Measurements from ENCODE around the gene SGK1. TPM values are rescaled to one million over a fixed set of nuclear protein-coding genes. Genes with fewer than 3 reads are reported as not detected.
A peak's percentile ranks its signal among the peaks of the same experiment; 100 is the strongest.

The SGK1 gene
- polyA plus RNA-seq, 1 donor (not counting 4 experiments of a cell fraction or from before 2014, with no cell fraction given): 156 TPM

DNA sequence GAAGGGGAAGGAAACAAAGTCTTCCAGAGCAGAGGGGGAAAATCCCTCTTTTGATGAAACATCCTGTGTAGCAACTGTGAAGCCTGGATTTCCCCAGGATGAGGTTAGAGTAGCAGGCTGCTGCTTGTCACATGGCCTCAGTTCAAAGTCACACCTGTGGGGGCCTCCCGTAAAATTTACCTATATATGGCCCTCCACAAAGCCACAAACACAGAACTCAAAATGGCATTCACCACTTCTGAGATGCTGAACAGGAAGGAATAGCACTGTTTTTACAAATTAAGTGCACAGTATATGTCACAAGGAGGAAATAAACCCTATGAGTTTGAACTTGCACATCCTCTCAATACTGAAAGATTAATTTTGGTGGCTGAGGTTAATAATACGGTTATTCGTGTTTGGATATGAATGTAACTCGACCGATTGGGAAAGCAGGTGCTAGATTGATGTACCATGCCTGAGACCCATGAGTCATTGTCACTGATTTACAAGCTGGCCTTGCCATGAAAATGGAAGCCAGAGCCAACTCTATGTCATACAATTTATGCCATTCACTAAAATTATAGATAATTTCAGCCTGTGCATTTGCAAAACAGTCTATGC, 70.6 kb downstream of the SGK1 start:
- Histone ChIP-seq H3K4me1 (ENCODE audit: control insufficient read depth, extremely low read depth, insufficient read depth, low read length) (peaks cover 28% of the 10 kb centered on the region), H2AFZ (ENCODE audit: control insufficient read depth, low read length) (peak overlapping the region; percentile 17), H3K9me1 (ENCODE audit: control insufficient read depth, extremely low read depth, insufficient read depth, low read length) (no peaks in the 10 kb centered on the region), H3K79me2 (ENCODE audit: control insufficient read depth, insufficient read depth, low read length) (no peaks in the 10 kb centered on the region), H3K4me3 (ENCODE audit: control insufficient read depth in 2 of 3, extremely low read depth in 1 of 3, insufficient read depth in 2 of 3, low read depth in 1 of 3, low read length in 3 of 3) (no peak overlapping the region), H3K36me3 (ENCODE audit: control insufficient read depth in 2 of 2, extremely low read depth in 1 of 2, insufficient read depth in 2 of 2, low read length in 2 of 2) (no peaks in the 10 kb centered on the region), H3K27ac (ENCODE audit: control insufficient read depth, insufficient read depth, low read length) (peak overlapping the region; percentile 46), H3K9me3 (ENCODE audit: control insufficient read depth, low read depth, low read length) (no peaks in the 10 kb centered on the region), H3K4me2 (ENCODE audit: control insufficient read depth, extremely low read depth, insufficient read depth, low read depth, low read length) (peak overlapping the region; percentile 29), H4K20me1 (ENCODE audit: control insufficient read depth, extremely low read depth, insufficient read depth, low read length) (no peaks in the 10 kb centered on the region), H3K9ac (ENCODE audit: control insufficient read depth, extremely low read depth, insufficient read depth, low read length) (no peak overlapping the region), H3K27me3 (ENCODE audit: control insufficient read depth, extremely low read depth, insufficient read depth, low read length) (no peaks in the 10 kb centered on the region)
- FAIRE-seq (no peak), DNase-seq (ENCODE audit: low read depth, low spot score) (no peak)
- dilution Hi-C loops (cut with MboI; ENCODE audit: extremely low pct_ligation_motif_present, low sequenced_read_pairs): no loop called here
- TF ChIP-seq, protein P1, sequence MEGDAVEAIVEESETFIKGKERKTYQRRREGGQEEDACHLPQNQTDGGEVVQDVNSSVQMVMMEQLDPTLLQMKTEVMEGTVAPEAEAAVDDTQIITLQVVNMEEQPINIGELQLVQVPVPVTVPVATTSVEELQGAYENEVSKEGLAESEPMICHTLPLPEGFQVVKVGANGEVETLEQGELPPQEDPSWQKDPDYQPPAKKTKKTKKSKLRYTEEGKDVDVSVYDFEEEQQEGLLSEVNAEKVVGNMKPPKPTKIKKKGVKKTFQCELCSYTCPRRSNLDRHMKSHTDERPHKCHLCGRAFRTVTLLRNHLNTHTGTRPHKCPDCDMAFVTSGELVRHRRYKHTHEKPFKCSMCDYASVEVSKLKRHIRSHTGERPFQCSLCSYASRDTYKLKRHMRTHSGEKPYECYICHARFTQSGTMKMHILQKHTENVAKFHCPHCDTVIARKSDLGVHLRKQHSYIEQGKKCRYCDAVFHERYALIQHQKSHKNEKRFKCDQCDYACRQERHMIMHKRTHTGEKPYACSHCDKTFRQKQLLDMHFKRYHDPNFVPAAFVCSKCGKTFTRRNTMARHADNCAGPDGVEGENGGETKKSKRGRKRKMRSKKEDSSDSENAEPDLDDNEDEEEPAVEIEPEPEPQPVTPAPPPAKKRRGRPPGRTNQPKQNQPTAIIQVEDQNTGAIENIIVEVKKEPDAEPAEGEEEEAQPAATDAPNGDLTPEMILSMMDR (optimal IDR thresholded peaks at IDR 0.05 in 1 of 3, IDR thresholded peaks at IDR 0.05 in 1 of 3, conservative IDR thresholded peaks at IDR 0.05 in 1 of 3; ENCODE audit: extremely low read depth in 1 of 3, insufficient read depth in 2 of 3, low read length in 3 of 3): no peak
- TF ChIP-seq EZH2 (IDR thresholded peaks at IDR 0.05; ENCODE audit: low read length): no peak

DNA sequence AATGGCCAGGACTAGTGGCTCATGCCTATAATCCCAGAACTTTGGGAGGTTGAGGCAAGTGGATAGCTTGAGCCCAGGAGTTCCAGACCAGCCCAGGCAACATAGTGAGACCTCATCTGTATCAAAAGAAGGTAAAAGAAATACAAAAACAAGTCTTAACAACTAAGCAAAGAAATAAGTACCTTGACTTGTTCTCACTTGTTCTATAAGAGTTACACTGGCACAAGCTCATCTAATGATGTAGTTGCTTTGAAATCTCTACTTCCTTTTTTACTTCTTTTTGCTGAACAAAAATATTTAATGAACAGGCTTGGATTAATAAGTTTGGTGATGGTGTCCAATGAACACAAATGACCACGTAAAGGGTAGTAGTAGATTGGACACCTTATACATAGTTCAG, 72.2 kb downstream of the SGK1 start:
- no peaks in the 10 kb centered on the region for H3K9me1 ChIP-seq (ENCODE audit: control insufficient read depth, extremely low read depth, insufficient read depth, low read length)
- H4K20me1 ChIP-seq (ENCODE audit: control insufficient read depth, extremely low read depth, insufficient read depth, low read length): no peaks in the 10 kb centered on the region
- DNase-seq (ENCODE audit: low read depth, low spot score) (no peak), FAIRE-seq (no peak)
- no peak for TF ChIP-seq EZH2 (IDR thresholded peaks at IDR 0.05; ENCODE audit: low read length)
- TF ChIP-seq, protein P1 (optimal IDR thresholded peaks at IDR 0.05 in 1 of 3, IDR thresholded peaks at IDR 0.05 in 1 of 3, conservative IDR thresholded peaks at IDR 0.05 in 1 of 3; ENCODE audit: extremely low read depth in 1 of 3, insufficient read depth in 2 of 3, low read length in 3 of 3): no peak
- no peaks in the 10 kb centered on the region for H3K9me3 ChIP-seq (ENCODE audit: control insufficient read depth, low read depth, low read length)
- peak overlapping the region; percentile 54 for H3K27ac ChIP-seq (ENCODE audit: control insufficient read depth, insufficient read depth, low read length)
- H3K4me3 ChIP-seq (ENCODE audit: control insufficient read depth in 2 of 3, extremely low read depth in 1 of 3, insufficient read depth in 2 of 3, low read depth in 1 of 3, low read length in 3 of 3): no peak overlapping the region
- H3K36me3 ChIP-seq (ENCODE audit: control insufficient read depth in 2 of 2, extremely low read depth in 1 of 2, insufficient read depth in 2 of 2, low read length in 2 of 2): no peaks in the 10 kb centered on the region
- H3K27me3 ChIP-seq (ENCODE audit: control insufficient read depth, extremely low read depth, insufficient read depth, low read length): no peaks in the 10 kb centered on the region
- dilution Hi-C loops (cut with MboI; ENCODE audit: extremely low pct_ligation_motif_present, low sequenced_read_pairs): no loop called here
- peaks cover 35% of the 10 kb centered on the region for H3K4me1 ChIP-seq (ENCODE audit: control insufficient read depth, extremely low read depth, insufficient read depth, low read length)
- no peaks in the 10 kb centered on the region for H3K79me2 ChIP-seq (ENCODE audit: control insufficient read depth, insufficient read depth, low read length)
- peak overlapping the region; percentile 45 for H2AFZ ChIP-seq (ENCODE audit: control insufficient read depth, low read length)
- peak overlapping the region; percentile 59 for H3K4me2 ChIP-seq (ENCODE audit: control insufficient read depth, extremely low read depth, insufficient read depth, low read depth, low read length)
- H3K9ac ChIP-seq (ENCODE audit: control insufficient read depth, extremely low read depth, insufficient read depth, low read length): peak overlapping the region; percentile 20

Data from keratinocyte (primary cell).